Neuronal stem cell (in vitro differentiated cells): ENCODE results near the gene BAD.

ENCODE experiments used
- DNase-seq: peaks from one replicate; pipeline ENCODE4 v3.0.0-alpha.2; 2013; ENCODE audit warnings: low spot score
- H2AFZ ChIP-seq: one replicate; pipeline ENCODE4 v1.6.1; 2013; ENCODE audit warnings: mild to moderate bottlenecking, low read length, inconsistent platforms
- H2AK5ac ChIP-seq: 2 replicates; pipeline ENCODE4 v1.6.1; 2013; ENCODE audit warnings: low read depth, mild to moderate bottlenecking, inconsistent platforms, low read length, moderate library complexity, mixed read lengths
- H2BK120ac ChIP-seq: 2 replicates; pipeline ENCODE4 v1.6.1; 2013; ENCODE audit warnings: low read depth, mild to moderate bottlenecking, inconsistent platforms, low read length, moderate library complexity, mixed read lengths
- H2BK12ac ChIP-seq: one replicate; pipeline ENCODE4 v1.6.1; 2013; ENCODE audit warnings: low read length, inconsistent platforms
- H2BK15ac ChIP-seq: 2 replicates; pipeline ENCODE4 v1.6.1; 2013; ENCODE audit warnings: mild to moderate bottlenecking, low read length, inconsistent platforms, mixed read lengths
- H2BK5ac ChIP-seq: one replicate; pipeline ENCODE4 v1.6.1; 2013; ENCODE audit warnings: inconsistent platforms, mild to moderate bottlenecking, low read length, moderate library complexity
- H3K14ac ChIP-seq: one replicate; pipeline ENCODE4 v1.6.1; 2013; ENCODE audit warnings: low read length, inconsistent platforms
- H3K18ac ChIP-seq: 2 replicates; pipeline ENCODE4 v1.6.1; 2013; ENCODE audit warnings: low read length, inconsistent platforms
- H3K23ac ChIP-seq: 2 replicates; pipeline ENCODE4 v1.6.1; 2013; ENCODE audit warnings: low read depth, mild to moderate bottlenecking, mixed read lengths, low read length, inconsistent platforms; ENCODE audit not compliant: poor library complexity
- H3K27ac ChIP-seq: replicated peaks from 3 replicates; pipeline ENCODE4 v1.5.1; 2013; ENCODE audit warnings: low read length, inconsistent platforms
- H3K27me3 ChIP-seq, 3 experiments: 2 replicates each; pipeline ENCODE4 v1.6.1; 2013; ENCODE audit warnings: low read length in 3 of 3, mild to moderate bottlenecking in 2 of 3, inconsistent platforms in 1 of 3, low read depth in 1 of 3, mixed read lengths in 1 of 3, moderate library complexity in 1 of 3; ENCODE audit not compliant: control insufficient read depth in 3 of 3, insufficient read depth in 3 of 3
- H3K36me3 ChIP-seq, 2 donors: replicated peaks in 1 of 2; 2 replicates each; pipeline ENCODE4 v1.6.1; 2013; ENCODE audit warnings: low read length in 2 of 2; ENCODE audit not compliant: control insufficient read depth in 2 of 2, insufficient read depth in 2 of 2
- H3K4ac ChIP-seq: 2 replicates; pipeline ENCODE4 v1.6.1; 2013; ENCODE audit warnings: inconsistent platforms, mild to moderate bottlenecking, low read length, moderate library complexity
- H3K4me1 ChIP-seq, 2 donors: 1 replicate in 1 of 2; 2 replicates in 1 of 2; pipeline ENCODE4 v1.6.1; 2013; ENCODE audit warnings: low read length in 2 of 2, low read depth in 1 of 2; ENCODE audit not compliant: control insufficient read depth in 2 of 2, insufficient read depth in 1 of 2
- H3K4me2 ChIP-seq: one replicate; pipeline ENCODE4 v1.6.1; 2013; ENCODE audit warnings: mild to moderate bottlenecking, low read length, inconsistent platforms; ENCODE audit not compliant: insufficient read depth, poor library complexity, severe bottlenecking
- H3K4me3 ChIP-seq, 2 donors: 2 replicates each; pipeline ENCODE4 v1.5.1; 2013; ENCODE audit warnings: low read length in 2 of 2, mild to moderate bottlenecking in 2 of 2, inconsistent platforms in 1 of 2, moderate library complexity in 1 of 2
- H3K79me1 ChIP-seq: one replicate; pipeline ENCODE4 v1.6.1; 2013; ENCODE audit warnings: low read depth, mild to moderate bottlenecking, inconsistent platforms, low read length, moderate library complexity
- H3K9ac ChIP-seq: one replicate; pipeline ENCODE4 v1.6.1; 2013; ENCODE audit warnings: mild to moderate bottlenecking, low read depth, low read length, inconsistent platforms; ENCODE audit not compliant: poor library complexity
- H3K9me3 ChIP-seq, 2 donors: replicated peaks in 1 of 2; 2 replicates each; pipeline versions ENCODE3 to v1.6.1; 2013; ENCODE audit warnings: low read length in 2 of 2, mild to moderate bottlenecking in 2 of 2, inconsistent platforms in 1 of 2, low read depth in 1 of 2, mixed read lengths in 1 of 2, moderate library complexity in 1 of 2; ENCODE audit not compliant: control insufficient read depth in 2 of 2, insufficient read depth in 1 of 2
- H4K8ac ChIP-seq: one replicate; pipeline ENCODE4 v1.6.1; 2013; ENCODE audit warnings: low read depth, mild to moderate bottlenecking, inconsistent platforms, low read length, moderate library complexity
- H4K91ac ChIP-seq: one replicate; pipeline ENCODE4 v1.6.1; 2013; ENCODE audit warnings: low read length, low read depth, mild to moderate bottlenecking, inconsistent platforms; ENCODE audit not compliant: poor library complexity
- WGBS, 2 donors: extraction: QIAGEN DNeasy Blood & Tissue Kit; methylation state at CpG; one replicate each; pipeline ENCODE4 v1.1.7; 2013; ENCODE audit warnings: missing lambda C conversion rate in 2 of 2, mixed read lengths in 1 of 2; ENCODE audit not compliant: insufficient read length in 2 of 2, insufficient replicate concordance in 1 of 2; ENCODE audit errors: extremely low coverage in 2 of 2; 5-methylcytosine and 5-hydroxymethylcytosine counted together

The BAD gene

GRCh38 chr11:64267207-64267945 lies 17.1 kb downstream of the BAD start:
- H2BK15ac ChIP-seq, result no peak overlapping the region
- H2BK120ac ChIP-seq, result no peak overlapping the region
- peaks cover 13 to 16% of the 10 kb centered on the region in 2 donors for H3K4me1 ChIP-seq
- H3K79me1 ChIP-seq, result peaks cover 3% of the 10 kb centered on the region
- no CpG with 5 or more reads among the region's 27 CpGs for WGBS, 2 donors
- H3K9me3 ChIP-seq, result no peaks in the 10 kb centered on the region
- H4K91ac ChIP-seq, result no peak overlapping the region
- no peaks in the 10 kb centered on the region for H3K27me3 ChIP-seq
- no peak overlapping the region for H2BK5ac ChIP-seq
- H2BK12ac ChIP-seq, result no peak overlapping the region
- no peak for DNase-seq
- H3K4me3 ChIP-seq, result no peak overlapping the region
- H3K23ac ChIP-seq, result peak overlapping the region; percentile 17
- H2AFZ ChIP-seq, result no peak overlapping the region
- H4K8ac ChIP-seq, result no peak overlapping the region
- no peak overlapping the region for H3K9ac ChIP-seq
- no peak overlapping the region for H2AK5ac ChIP-seq
- H3K14ac ChIP-seq, result no peak overlapping the region
- no peak overlapping the region for H3K4me2 ChIP-seq
- peaks cover 23 to 43% of the 10 kb centered on the region in 2 donors for H3K36me3 ChIP-seq
- H3K27ac ChIP-seq, result no peak overlapping the region
- no peak overlapping the region for H3K4ac ChIP-seq
- H3K18ac ChIP-seq, result no peak overlapping the region

- no peak overlapping the region for H3K18ac ChIP-seq
- no peak overlapping the region for H3K14ac ChIP-seq
- H4K8ac ChIP-seq, result no peak overlapping the region
- H2AFZ ChIP-seq, result no peak overlapping the region
- no peak overlapping the region for H3K27ac ChIP-seq
- H2BK15ac ChIP-seq, result no peak overlapping the region
- DNase-seq, result no peak
- no peak overlapping the region for H3K23ac ChIP-seq
- H3K4me3 ChIP-seq, result no peak overlapping the region
- H3K4me1 ChIP-seq, result peaks cover 7 to 11% of the 10 kb centered on the region in 2 donors
- no peak overlapping the region for H3K9ac ChIP-seq
- H2AK5ac ChIP-seq, result no peak overlapping the region
- no CpG with 5 or more reads among the region's 15 CpGs for WGBS, 2 donors
- no peaks in the 10 kb centered on the region for H3K9me3 ChIP-seq
- H4K91ac ChIP-seq, result no peak overlapping the region
- peaks cover 3% of the 10 kb centered on the region for H3K79me1 ChIP-seq
- no peak overlapping the region for H2BK5ac ChIP-seq
- H3K27me3 ChIP-seq, result no peaks in the 10 kb centered on the region
- no peak overlapping the region for H2BK12ac ChIP-seq
- H2BK120ac ChIP-seq, result no peak overlapping the region
- H3K4ac ChIP-seq, result no peak overlapping the region
- H3K4me2 ChIP-seq, result no peak overlapping the region
- peaks cover 25 to 52% of the 10 kb centered on the region in 2 donors for H3K36me3 ChIP-seq
Observed at GRCh38 chr11:64266339-64266738, 18.1 kb downstream of the BAD start.

DNA sequence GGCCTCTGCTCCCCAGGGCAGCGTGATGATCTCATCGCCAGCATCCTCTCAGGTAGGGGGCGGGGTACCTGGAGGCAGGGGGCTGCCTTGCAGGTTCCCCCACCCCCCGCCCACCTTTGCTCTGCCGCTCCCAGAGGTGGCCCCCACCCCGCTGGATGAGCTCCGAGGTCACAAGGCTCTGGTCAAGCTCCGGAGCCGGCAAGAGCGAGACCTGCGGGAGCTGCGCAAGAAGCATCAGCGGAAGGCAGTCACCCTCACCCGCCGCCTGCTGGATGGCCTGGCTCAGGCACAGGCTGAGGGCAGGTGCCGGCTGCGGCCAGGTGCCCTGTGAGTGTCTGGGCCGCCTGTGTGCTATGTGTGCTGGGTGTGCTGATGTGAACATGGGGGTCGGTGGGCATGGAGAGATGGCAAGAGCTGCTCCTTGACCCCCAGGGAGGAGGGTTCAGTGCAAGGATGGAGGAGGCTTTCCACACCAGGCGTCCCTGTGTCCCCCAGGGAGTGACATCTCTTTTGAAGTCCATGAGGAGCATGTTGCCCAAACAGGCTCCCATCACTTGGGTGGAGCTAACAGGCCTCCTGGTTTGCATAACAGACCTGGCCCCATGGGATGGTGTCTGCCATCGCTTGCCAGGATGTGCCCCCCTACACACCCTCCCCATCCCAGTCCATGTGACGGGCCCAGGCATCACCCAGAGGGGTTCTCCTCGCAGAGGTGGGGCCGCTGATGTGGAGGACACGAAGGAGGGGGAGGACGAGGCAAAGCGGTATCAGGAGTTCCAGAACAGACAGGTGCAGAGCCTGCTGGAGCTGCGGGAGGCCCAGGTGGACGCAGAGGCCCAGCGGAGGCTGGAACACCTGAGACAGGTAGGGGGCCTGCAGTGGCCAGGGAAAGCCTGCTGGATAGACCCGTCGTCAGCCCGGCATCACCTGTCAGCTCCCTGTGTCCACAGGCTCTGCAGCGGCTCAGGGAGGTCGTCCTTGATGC lies 19.0 kb downstream of the BAD start:
- Histone ChIP-seq H4K91ac (no peak overlapping the region), H3K9ac (peak overlapping the region; percentile 60), H2AK5ac (no peak overlapping the region), H2AFZ (no peak overlapping the region), H3K36me3 (peaks cover 27 to 56% of the 10 kb centered on the region in 2 donors), H3K23ac (peak overlapping the region; percentile 55), H2BK120ac (no peak overlapping the region), H3K4me3 (no peak overlapping the region), H2BK5ac (peak overlapping the region; percentile 48), H3K79me1 (peaks cover 5% of the 10 kb centered on the region), H2BK15ac (no peak overlapping the region), H3K4ac (no peak overlapping the region), H3K4me1 (peaks cover 7 to 11% of the 10 kb centered on the region in 2 donors), H3K4me2 (no peak overlapping the region), H3K9me3 (no peaks in the 10 kb centered on the region), H3K14ac (no peak overlapping the region), H3K27ac (no peak overlapping the region), H4K8ac (peak overlapping the region; percentile 82), H2BK12ac (peak overlapping the region; percentile 10), H3K27me3 (no peaks in the 10 kb centered on the region), H3K18ac (no peak overlapping the region)
- DNase-seq, result no peak
- no CpG with 5 or more reads among the region's 35 CpGs for WGBS, 2 donors

- Histone ChIP-seq H3K4ac (peak overlapping the region; percentile 53), H3K27me3 (no peaks in the 10 kb centered on the region), H2AFZ (no peak overlapping the region), H3K23ac (no peak overlapping the region), H3K36me3 (peaks cover 37 to 67% of the 10 kb centered on the region in 2 donors), H3K4me1 (peaks cover 7 to 11% of the 10 kb centered on the region in 2 donors), H2BK5ac (peak overlapping the region; percentile 82), H3K79me1 (peaks cover 5% of the 10 kb centered on the region), H4K8ac (peak overlapping the region; percentile 43), H3K4me3 (no peak overlapping the region), H3K27ac (no peak overlapping the region), H3K4me2 (no peak overlapping the region), H2BK15ac (no peak overlapping the region), H3K9me3 (no peaks in the 10 kb centered on the region), H3K14ac (no peak overlapping the region), H3K9ac (peak overlapping the region; percentile 30), H3K18ac (peak overlapping the region; percentile 8), H2BK12ac (no peak overlapping the region), H4K91ac (no peak overlapping the region), H2AK5ac (peak overlapping the region; percentile 70), H2BK120ac (no peak overlapping the region)
- no CpG with 5 or more reads among the region's 10 CpGs for WGBS, 2 donors
- no peak for DNase-seq
Observed at GRCh38 chr11:64264371-64264852, 20.1 kb downstream of the BAD start.
